ENCODE measurements around the gene AKTIP. TPM values are rescaled to one million over a fixed set of nuclear protein-coding genes. Genes with fewer than 3 reads are reported as not detected.

AKTIP gene
- total RNA-seq, 1 experiment from 2014 or later, result 13.2 TPM

DNA sequence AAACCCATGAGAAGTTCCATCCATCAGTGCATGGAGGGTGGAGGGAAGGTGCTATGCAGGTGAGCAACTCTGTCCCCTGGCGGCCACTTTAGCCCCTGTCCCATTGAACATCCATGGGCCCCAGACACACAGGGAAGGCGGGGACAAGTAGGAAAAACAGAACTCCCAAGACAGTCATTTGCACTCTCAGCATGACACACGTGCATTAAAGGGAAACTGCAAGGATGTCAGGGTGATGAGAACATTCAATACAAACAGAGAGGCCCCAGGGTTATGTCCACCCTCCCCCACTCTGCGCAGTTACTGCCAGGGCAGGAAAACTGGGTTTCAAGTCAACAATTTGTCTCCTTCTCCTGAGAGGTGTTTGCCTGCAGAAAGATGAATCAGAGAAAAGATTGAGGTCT, 44.0 kb upstream of the AKTIP start:
- CTCF ChIA-PET, result interaction anchor here (0.6 kb wide), 1 partner anchor 222 kb away, joined by 3 read pairs; no protein-coding TSS in a partner anchor
- Histone ChIP-seq H3K79me2 (ENCODE audit: low read length) (no peaks in the 10 kb centered on the region), H3K27me3 (ENCODE audit: low read length) (peaks cover 13% of the 10 kb centered on the region; the same call in 1 of the 2 replicates), H3K4me3 (ENCODE audit: low read length) (no peak overlapping the region), H3K9ac (ENCODE audit: low read length) (no peak overlapping the region), H3K4me2 (ENCODE audit: low read length) (no peak overlapping the region), H3K27ac (ENCODE audit: low read length) (no peak overlapping the region), H3K9me2 (replicated peaks; ENCODE audit: low read length) (no peaks in the 10 kb centered on the region), H3K9me3 (ENCODE audit: low read length) (no peaks in the 10 kb centered on the region), H2AFZ (ENCODE audit: low read length) (no peak overlapping the region), H4K20me1 (ENCODE audit: low read length) (no peaks in the 10 kb centered on the region), H3F3A (ENCODE audit: low read length, unreplicated experiment) (no peaks in the 10 kb centered on the region), H3K36me3 (ENCODE audit: low read depth, low read length) (no peaks in the 10 kb centered on the region), H3K4me1 (ENCODE audit: insufficient read depth, low read length) (no peaks in the 10 kb centered on the region)
- TF ChIP-seq CTCF (conservative IDR thresholded peaks at IDR 0.05; ENCODE audit: low read depth, low read length) (peak; percentile 51), EZH2 (IDR thresholded peaks at IDR 0.05; ENCODE audit: low read length, unreplicated experiment) (no peak)
- BruUV-seq (replicated peaks), result no TSS peak
- DNase-seq (peak; percentile 22), ATAC-seq (no peak)
- intact Hi-C loops (cut with micrococcal nuclease), result no loop called here
- POLR2A ChIA-PET (ENCODE audit: unreplicated experiment), result no interaction called here

DNA sequence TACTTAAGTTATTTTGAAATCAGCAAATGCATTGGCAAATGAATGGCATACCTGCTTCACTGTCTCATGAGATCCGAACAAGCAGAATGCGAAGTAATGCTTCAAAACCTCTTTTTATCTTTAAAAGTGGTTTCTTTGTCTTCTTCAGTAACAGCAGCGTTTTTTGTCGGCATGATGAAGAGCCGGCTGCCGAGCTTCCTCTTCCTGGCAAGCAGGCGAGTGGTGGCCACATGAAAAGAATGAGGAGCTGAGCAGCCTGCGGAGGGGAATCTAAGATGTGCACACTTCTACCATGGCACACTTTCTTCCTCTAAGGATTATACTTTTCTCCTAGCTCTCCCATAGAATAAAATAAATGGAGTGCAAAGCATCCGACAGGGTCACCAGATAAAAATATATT, 42.4 kb upstream of the AKTIP start:
- ATAC-seq, result no peak
- Histone ChIP-seq H3K4me1 (ENCODE audit: insufficient read depth, low read length) (no peaks in the 10 kb centered on the region), H3F3A (ENCODE audit: low read length, unreplicated experiment) (no peaks in the 10 kb centered on the region), H3K27ac (ENCODE audit: low read length) (no peak overlapping the region), H3K79me2 (ENCODE audit: low read length) (no peaks in the 10 kb centered on the region), H3K9me3 (ENCODE audit: low read length) (no peaks in the 10 kb centered on the region), H3K9me2 (replicated peaks; ENCODE audit: low read length) (no peaks in the 10 kb centered on the region), H4K20me1 (ENCODE audit: low read length) (no peaks in the 10 kb centered on the region), H3K9ac (ENCODE audit: low read length) (no peak overlapping the region), H2AFZ (ENCODE audit: low read length) (no peak overlapping the region), H3K27me3 (ENCODE audit: low read length) (peaks cover 13% of the 10 kb centered on the region; the same call in 1 of the 2 replicates), H3K4me2 (ENCODE audit: low read length) (no peak overlapping the region), H3K36me3 (ENCODE audit: low read depth, low read length) (no peaks in the 10 kb centered on the region), H3K4me3 (ENCODE audit: low read length) (no peak overlapping the region)
- CTCF ChIA-PET, result no interaction called here
- TF ChIP-seq EZH2 (IDR thresholded peaks at IDR 0.05; ENCODE audit: low read length, unreplicated experiment) (no peak), CTCF (conservative IDR thresholded peaks at IDR 0.05; ENCODE audit: low read depth, low read length) (no peak), EZH2phosphoT487 (IDR thresholded peaks at IDR 0.05; ENCODE audit: borderline replicate concordance, low read length) (no peak)
- DNase-seq, result no peak
- POLR2A ChIA-PET (ENCODE audit: unreplicated experiment), result no interaction called here
- intact Hi-C loops (cut with micrococcal nuclease), result no loop called here
- no TSS peak for BruUV-seq (replicated peaks)

DNA sequence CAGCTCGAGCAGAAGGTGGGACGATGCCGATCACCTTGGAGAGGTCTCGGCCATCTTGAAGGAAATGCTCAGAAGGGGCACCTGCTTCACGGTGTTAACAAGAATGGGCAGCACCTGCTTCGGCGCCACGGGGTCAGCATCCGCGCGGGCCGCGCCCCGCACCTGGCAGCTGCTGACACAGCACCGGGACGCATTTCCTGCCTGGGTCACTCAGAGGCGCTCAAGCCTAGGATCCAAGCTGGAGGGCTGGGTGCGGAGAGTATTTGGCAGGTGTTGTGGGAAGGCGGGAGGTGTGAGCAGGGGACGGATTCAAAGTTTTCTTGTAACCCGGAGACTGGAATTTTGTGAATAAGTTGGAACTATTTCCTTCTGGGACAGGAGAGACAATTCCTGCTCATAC, 39.3 kb upstream of the AKTIP start:
- H3K4me2 ChIP-seq (ENCODE audit: low read length), result no peak overlapping the region
- no peak overlapping the region for H3K27ac ChIP-seq (ENCODE audit: low read length)
- H3K27me3 ChIP-seq (ENCODE audit: low read length), result 0 out of 2 replicates have a peak, but pooled peaks cover under 1% of the 10 kb centered on the region
- no peak for TF ChIP-seq EZH2phosphoT487 (IDR thresholded peaks at IDR 0.05; ENCODE audit: borderline replicate concordance, low read length)
- no peak for TF ChIP-seq EZH2 (IDR thresholded peaks at IDR 0.05; ENCODE audit: low read length, unreplicated experiment)
- TF ChIP-seq CTCF (conservative IDR thresholded peaks at IDR 0.05; ENCODE audit: low read depth, low read length), result no peak
- no peaks in the 10 kb centered on the region for H3K9me3 ChIP-seq (ENCODE audit: low read length)
- no peak overlapping the region for H2AFZ ChIP-seq (ENCODE audit: low read length)
- no peaks in the 10 kb centered on the region for H3K9me2 ChIP-seq (replicated peaks; ENCODE audit: low read length)
- no peaks in the 10 kb centered on the region for H3K4me1 ChIP-seq (ENCODE audit: insufficient read depth, low read length)
- CTCF ChIA-PET, result no interaction called here
- no peaks in the 10 kb centered on the region for H3K36me3 ChIP-seq (ENCODE audit: low read depth, low read length)
- no peak overlapping the region for H3K9ac ChIP-seq (ENCODE audit: low read length)
- H3K4me3 ChIP-seq (ENCODE audit: low read length), result no peak overlapping the region
- H3K79me2 ChIP-seq (ENCODE audit: low read length), result no peaks in the 10 kb centered on the region
- H4K20me1 ChIP-seq (ENCODE audit: low read length), result no peaks in the 10 kb centered on the region
- DNase-seq (no peak), ATAC-seq (no peak)
- POLR2A ChIA-PET (ENCODE audit: unreplicated experiment), result no interaction called here
- no TSS peak for BruUV-seq (replicated peaks)
- no peaks in the 10 kb centered on the region for H3F3A ChIP-seq (ENCODE audit: low read length, unreplicated experiment)
- intact Hi-C loops (cut with micrococcal nuclease), result no loop called here
